DND-41 (cell line): ENCODE results near the gene COL6A2.

ENCODE experiments used
- ATAC-seq: fragments of 200-7000 bp; cut with Tn5 transposase; 3 replicates; pipeline ENCODE4 v1.9.1; 2021; ENCODE audit warnings: low read depth; ENCODE audit not compliant: insufficient read depth
- DNase-seq: peaks from one replicate; pipeline ENCODE4 v3.0.0-alpha.2; 2020
- H2AFZ ChIP-seq: 2 replicates; pipeline ENCODE4 v1.6.0; 2012; ENCODE audit warnings: low read depth, low read length
- H3K27ac ChIP-seq: 2 replicates; pipeline ENCODE4 v1.5.1; 2012; ENCODE audit warnings: low read length, inconsistent platforms
- H3K27me3 ChIP-seq: fragments of 200-600 bp; sonication (generic); 2 replicates; pipeline ENCODE4 v1.6.0; 2012; ENCODE audit warnings: low read length, mild to moderate bottlenecking, inconsistent platforms; ENCODE audit not compliant: insufficient read depth, poor library complexity
- H3K36me3 ChIP-seq: 2 replicates; pipeline ENCODE4 v1.5.1; 2012; ENCODE audit warnings: low read length, inconsistent platforms; ENCODE audit not compliant: insufficient read depth
- H3K4me1 ChIP-seq: 2 replicates; pipeline ENCODE4 v1.5.1; 2012; ENCODE audit warnings: mild to moderate bottlenecking, low read length; ENCODE audit not compliant: insufficient read depth
- H3K4me2 ChIP-seq: 2 replicates; pipeline ENCODE4 v1.6.0; 2012; ENCODE audit warnings: mild to moderate bottlenecking, moderate library complexity, low read length, inconsistent platforms; ENCODE audit not compliant: insufficient read depth
- H3K4me3 ChIP-seq, 2 experiments: fragments of 200-600 bp in 1 of 2; shearing (Covaris generic) in 1 of 2; 2 replicates each; pipeline ENCODE4 v1.5.1; 2012 to 2016; ENCODE audit warnings: inconsistent platforms in 2 of 2, low read length in 2 of 2, mild to moderate bottlenecking in 2 of 2, low read depth in 1 of 2, moderate library complexity in 1 of 2
- H3K79me2 ChIP-seq: 2 replicates; pipeline ENCODE4 v1.6.0; 2012; ENCODE audit warnings: low read length, inconsistent platforms; ENCODE audit not compliant: insufficient read depth
- H3K9ac ChIP-seq: 2 replicates; pipeline ENCODE4 v1.6.0; 2012; ENCODE audit warnings: low read depth, mild to moderate bottlenecking, inconsistent platforms, low read length, moderate library complexity
- H3K9me3 ChIP-seq: 2 replicates; pipeline ENCODE4 v1.5.1; 2012; ENCODE audit warnings: low read length, moderate library complexity, mild to moderate bottlenecking, inconsistent platforms; ENCODE audit not compliant: insufficient read depth, severe bottlenecking
- H4K20me1 ChIP-seq: 2 replicates; pipeline ENCODE4 v1.6.0; 2012; ENCODE audit warnings: low read length; ENCODE audit not compliant: insufficient read depth
- CTCF ChIP-seq: IDR thresholded peaks from 2 replicates; pipeline ENCODE4 v1.5.1; 2012; ENCODE audit warnings: borderline replicate concordance, low read length, moderate library complexity, mild to moderate bottlenecking; ENCODE audit not compliant: poor library complexity, severe bottlenecking; ENCODE audit errors: extremely low read depth
- EZH2 ChIP-seq: IDR thresholded peaks from 3 replicates; pipeline ENCODE4 v1.6.1; 2012; ENCODE audit warnings: borderline replicate concordance, low read depth, mild to moderate bottlenecking, moderate library complexity, low read length, inconsistent platforms; ENCODE audit not compliant: severe bottlenecking

COL6A2 gene

DNA sequence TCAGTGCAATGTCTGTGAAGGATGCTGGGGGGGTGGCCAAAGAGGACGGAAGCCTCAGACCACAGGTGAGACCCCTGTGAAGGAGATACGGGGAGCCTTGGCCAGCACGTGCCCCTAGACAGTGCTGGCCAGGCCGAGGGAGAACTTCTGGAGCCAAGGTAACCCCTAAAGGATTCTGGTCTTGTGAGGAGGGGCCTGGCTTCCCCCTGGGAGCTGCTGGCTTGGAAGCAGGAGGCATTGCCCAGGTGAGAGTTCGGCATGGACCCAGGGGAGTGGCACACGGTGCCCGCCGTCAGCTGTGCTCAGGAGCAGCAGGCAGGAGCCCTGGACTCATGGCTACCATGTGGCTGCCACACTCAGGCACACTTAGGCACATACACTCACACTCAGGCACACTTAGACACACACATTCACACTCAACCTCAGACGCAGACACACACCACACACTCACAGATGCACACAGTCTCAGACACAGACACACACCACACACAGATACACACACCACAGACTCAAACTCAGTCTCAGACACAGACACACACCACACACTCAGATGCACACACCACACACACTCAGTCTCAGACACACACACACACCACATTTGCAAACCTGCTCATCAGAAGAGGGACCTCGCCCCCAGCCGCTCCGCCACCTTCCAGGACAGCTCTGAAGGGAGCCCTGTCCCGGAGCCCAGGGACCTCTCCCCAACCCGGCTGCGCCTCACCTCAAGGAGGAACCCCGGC, 1.1 kb upstream of the COL6A2 start:
- no peaks in the 10 kb centered on the region for H4K20me1 ChIP-seq
- H3K9me3 ChIP-seq: no peaks in the 10 kb centered on the region
- H2AFZ ChIP-seq: no peak overlapping the region
- no peaks in the 10 kb centered on the region for H3K27me3 ChIP-seq
- DNase-seq (no peak), ATAC-seq (no peak)
- no peak overlapping the region for H3K4me2 ChIP-seq
- no peaks in the 10 kb centered on the region for H3K4me1 ChIP-seq
- H3K36me3 ChIP-seq: no peaks in the 10 kb centered on the region
- no peaks in the 10 kb centered on the region for H3K79me2 ChIP-seq
- no peak overlapping the region for H3K27ac ChIP-seq
- H3K9ac ChIP-seq: no peak overlapping the region
- TF ChIP-seq EZH2 (no peak), CTCF (no peak)
- no peak overlapping the region for H3K4me3 ChIP-seq

GRCh38 chr21:46098303-46099141, 610 bp downstream of the COL6A2 start:
- DNase-seq: no peak
- Histone ChIP-seq H3K27me3 (no peaks in the 10 kb centered on the region), H3K79me2 (no peaks in the 10 kb centered on the region), H3K27ac (no peak overlapping the region), H3K9ac (no peak overlapping the region), H3K9me3 (peaks cover 3% of the 10 kb centered on the region), H2AFZ (no peak overlapping the region), H3K4me2 (no peak overlapping the region), H3K36me3 (no peaks in the 10 kb centered on the region), H3K4me3 (no peak overlapping the region), H4K20me1 (no peaks in the 10 kb centered on the region), H3K4me1 (no peaks in the 10 kb centered on the region)
- ATAC-seq: no peak
- TF ChIP-seq EZH2 (no peak), CTCF (no peak)

GRCh38 chr21:46099476-46099875, 1.6 kb downstream of the COL6A2 start:
- Histone ChIP-seq H3K36me3 (no peaks in the 10 kb centered on the region), H3K79me2 (no peaks in the 10 kb centered on the region), H3K4me2 (no peak overlapping the region), H3K9ac (no peak overlapping the region), H3K9me3 (peaks cover 3% of the 10 kb centered on the region), H3K27ac (no peak overlapping the region), H3K4me3 (no peak overlapping the region), H4K20me1 (no peaks in the 10 kb centered on the region), H3K27me3 (no peaks in the 10 kb centered on the region), H3K4me1 (no peaks in the 10 kb centered on the region), H2AFZ (no peak overlapping the region)
- TF ChIP-seq EZH2 (no peak), CTCF (no peak)
- no peak for DNase-seq
- no peak for ATAC-seq
